ENCODE data around the gene DNAH10. TPM values are rescaled to one million over a fixed set of nuclear protein-coding genes. Genes with fewer than 3 reads are reported as not detected.

Gene DNAH10
- total and polyA plus RNA-seq, 7 experiments from 2014 or later = 0.05 to 0.50 (median 0.10) TPM

DNA sequence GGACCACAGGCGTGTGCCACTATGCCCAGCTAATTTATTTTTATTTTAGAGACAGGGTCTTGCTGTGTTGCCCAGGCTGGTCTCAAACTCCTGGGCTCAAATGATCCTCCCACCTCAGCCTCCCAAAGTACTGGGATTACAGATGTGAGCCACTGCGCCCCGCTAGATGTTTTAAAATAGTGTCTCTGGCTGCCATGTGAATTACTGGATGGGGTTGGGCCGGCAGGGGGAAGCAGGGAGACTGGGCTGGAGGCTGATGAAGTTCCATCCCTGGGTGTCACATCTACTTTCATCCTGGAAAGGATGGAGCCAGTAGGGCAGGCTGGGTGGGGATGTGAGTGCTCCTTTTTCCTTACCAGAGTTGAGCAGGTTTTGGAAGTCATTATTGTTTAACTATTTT lies 46.1 kb downstream of the DNAH10 start:
- intact Hi-C loops (cut with micrococcal nuclease) = no loop called here

DNA sequence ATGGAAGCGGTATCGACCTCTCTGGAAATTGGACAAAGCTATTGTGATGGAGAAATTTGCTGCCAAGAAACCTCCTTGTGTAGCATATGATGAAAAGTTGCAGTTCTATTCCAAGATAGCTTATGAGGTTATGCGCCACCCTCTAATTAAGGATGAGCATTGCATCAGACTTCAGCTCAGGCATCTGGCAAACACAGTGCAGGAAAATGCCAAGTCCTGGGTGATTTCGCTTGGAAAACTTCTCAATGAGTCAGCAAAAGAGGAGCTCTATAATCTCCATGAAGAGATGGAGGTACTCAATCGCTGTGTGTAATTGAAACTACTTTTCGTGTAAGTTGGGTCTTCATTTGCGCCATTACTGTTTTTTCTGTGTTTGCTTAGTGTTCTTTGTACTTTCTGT lies 51.2 kb downstream of the DNAH10 start:
- no peaks in the 10 kb centered on the region for H3K4me1 Mint-ChIP-seq
- POLR2A ChIA-PET = no interaction called here
- no peak overlapping the region for H3K27ac ChIP-seq (ENCODE audit: low read depth, low read length)

More for the DNA sequence above, 46.1 kb downstream of the DNAH10 start:
- no peaks in the 10 kb centered on the region for H3K36me3 ChIP-seq (ENCODE audit: control insufficient read depth in 2 of 3, insufficient read depth in 3 of 3, low read length in 3 of 3)
- Mint-ChIP-seq H3K4me1 (peaks cover 0 to 4% (median 0%) of the 10 kb centered on the region in 7 donors), H3K4me3 (no peak overlapping the region), H3K9me3 (peaks cover 0 to 2% (median 0%) of the 10 kb centered on the region in 11 donors), H3K27me3 (peaks cover 5 to 17% (median 6%) of the 10 kb centered on the region in 5 donors), H3K36me3 (no peaks in the 10 kb centered on the region), H3K27ac (peak overlapping the region in 1 of 9 donors; percentile 70)
- POLR2A ChIA-PET = no interaction called here
- H3K9me3 ChIP-seq (ENCODE audit: control insufficient read depth in 2 of 3, low read length in 3 of 3) = no peaks in the 10 kb centered on the region
- no peaks in the 10 kb centered on the region for H3K4me1 ChIP-seq (ENCODE audit: control insufficient read depth in 2 of 2, insufficient read depth in 2 of 2, low read length in 2 of 2)
- H3K27ac ChIP-seq (ENCODE audit: low read depth, low read length) = no peak overlapping the region
- DNase-seq = no peak
- H3K27me3 ChIP-seq (ENCODE audit: control insufficient read depth in 2 of 2, insufficient read depth in 2 of 2, low read length in 2 of 2) = no peaks in the 10 kb centered on the region
- H3K4me3 ChIP-seq (ENCODE audit: low read length) = no peak overlapping the region
- CTCF ChIA-PET = no interaction called here
- ATAC-seq = no peak

DNA sequence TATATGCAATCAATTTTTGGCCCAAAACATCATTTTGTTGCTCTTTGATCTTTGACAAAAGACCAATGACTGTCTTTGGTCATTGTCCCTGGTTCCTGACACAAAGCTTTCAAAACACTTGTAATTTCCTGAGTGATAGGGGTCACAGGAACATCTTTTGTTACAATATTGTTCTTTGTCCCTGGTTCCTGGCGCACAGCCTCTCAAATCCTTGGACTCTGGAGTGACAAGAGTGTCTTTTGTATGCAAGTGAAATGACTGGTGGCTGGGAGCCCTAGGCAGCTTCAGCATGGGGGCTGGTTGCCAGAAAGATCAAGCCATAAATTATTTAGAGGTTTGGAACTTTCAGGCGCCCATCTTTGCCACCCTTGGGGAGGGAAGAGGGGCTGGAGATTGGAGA lies 53.9 kb downstream of the DNAH10 start:
- Histone ChIP-seq H3K4me3 (ENCODE audit: low read length) (no peak overlapping the region), H3K36me3 (ENCODE audit: control insufficient read depth in 2 of 3, insufficient read depth in 3 of 3, low read length in 3 of 3) (no peaks in the 10 kb centered on the region), H3K27ac (ENCODE audit: low read depth, low read length) (no peak overlapping the region), H3K27me3 (ENCODE audit: control insufficient read depth in 2 of 2, insufficient read depth in 2 of 2, low read length in 2 of 2) (no peaks in the 10 kb centered on the region), H3K9me3 (ENCODE audit: control insufficient read depth in 2 of 3, low read length in 3 of 3) (no peaks in the 10 kb centered on the region), H3K4me1 (ENCODE audit: control insufficient read depth in 2 of 2, insufficient read depth in 2 of 2, low read length in 2 of 2) (no peaks in the 10 kb centered on the region)
- ChIA-PET POLR2A (no interaction called here), CTCF (no interaction called here)
- Mint-ChIP-seq H3K4me1 (peaks cover 0 to 1% (median 0%) of the 10 kb centered on the region in 7 donors), H3K27me3 (peaks cover 0 to 14% (median 4%) of the 10 kb centered on the region in 5 donors), H3K27ac (no peak overlapping the region), H3K9me3 (peaks cover 0 to 22% (median 10%) of the 10 kb centered on the region in 11 donors), H3K4me3 (no peak overlapping the region), H3K36me3 (peaks cover 0 to 15% (median 8%) of the 10 kb centered on the region in 5 donors)
- intact Hi-C loops (cut with micrococcal nuclease) = no loop called here
- no peak for ATAC-seq
- no peak for DNase-seq

More for the DNA sequence above, 51.2 kb downstream of the DNAH10 start:
- H3K36me3 Mint-ChIP-seq = peaks cover 0 to 15% (median 8%) of the 10 kb centered on the region in 5 donors
- no peaks in the 10 kb centered on the region for H3K27me3 ChIP-seq (ENCODE audit: control insufficient read depth in 2 of 2, insufficient read depth in 2 of 2, low read length in 2 of 2)
- H3K9me3 ChIP-seq (ENCODE audit: control insufficient read depth in 2 of 3, low read length in 3 of 3) = no peaks in the 10 kb centered on the region
- intact Hi-C loops (cut with micrococcal nuclease) = no loop called here
- CTCF ChIA-PET = interaction anchor here (0.6 kb wide), 1 partner anchor 990 kb away, joined by 3 read pairs; no protein-coding TSS in a partner anchor
- H3K4me1 ChIP-seq (ENCODE audit: control insufficient read depth in 2 of 2, insufficient read depth in 2 of 2, low read length in 2 of 2) = no peaks in the 10 kb centered on the region
- DNase-seq (no peak), ATAC-seq (no peak)
- no peak overlapping the region for H3K4me3 ChIP-seq (ENCODE audit: low read length)
- no peak overlapping the region for H3K27ac Mint-ChIP-seq
- peaks cover 0 to 22% (median 10%) of the 10 kb centered on the region in 11 donors for H3K9me3 Mint-ChIP-seq
- H3K27me3 Mint-ChIP-seq = peaks cover 0 to 11% (median 5%) of the 10 kb centered on the region in 5 donors
- no peaks in the 10 kb centered on the region for H3K36me3 ChIP-seq (ENCODE audit: control insufficient read depth in 2 of 3, insufficient read depth in 3 of 3, low read length in 3 of 3)
- H3K4me3 Mint-ChIP-seq = no peak overlapping the region

GRCh38 chr12:123816896-123817537 lies 54.9 kb downstream of the DNAH10 start:
- no peak for DNase-seq
- ATAC-seq = no peak
- Histone ChIP-seq H3K27ac (ENCODE audit: low read depth, low read length) (no peak overlapping the region), H3K9me3 (ENCODE audit: control insufficient read depth in 2 of 3, low read length in 3 of 3) (no peaks in the 10 kb centered on the region), H3K36me3 (ENCODE audit: control insufficient read depth in 2 of 3, insufficient read depth in 3 of 3, low read length in 3 of 3) (no peaks in the 10 kb centered on the region), H3K4me1 (ENCODE audit: control insufficient read depth in 2 of 2, insufficient read depth in 2 of 2, low read length in 2 of 2) (no peaks in the 10 kb centered on the region), H3K27me3 (ENCODE audit: control insufficient read depth in 2 of 2, insufficient read depth in 2 of 2, low read length in 2 of 2) (no peaks in the 10 kb centered on the region), H3K4me3 (ENCODE audit: low read length) (no peak overlapping the region)
- ChIA-PET CTCF (no interaction called here), POLR2A (no interaction called here)
- Mint-ChIP-seq H3K27me3 (peaks cover 0 to 14% (median 4%) of the 10 kb centered on the region in 5 donors), H3K4me3 (no peak overlapping the region), H3K27ac (no peak overlapping the region), H3K9me3 (peaks cover 0 to 22% (median 10%) of the 10 kb centered on the region in 11 donors), H3K36me3 (peaks cover 0 to 15% (median 8%) of the 10 kb centered on the region in 5 donors), H3K4me1 (peaks cover 0 to 1% (median 0%) of the 10 kb centered on the region in 7 donors)
- intact Hi-C loops (cut with micrococcal nuclease) = no loop called here

- Histone ChIP-seq H3K4me3 (ENCODE audit: low read length) (no peak overlapping the region), H3K27ac (ENCODE audit: low read depth, low read length) (no peak overlapping the region), H3K27me3 (ENCODE audit: control insufficient read depth in 2 of 2, insufficient read depth in 2 of 2, low read length in 2 of 2) (no peaks in the 10 kb centered on the region), H3K36me3 (ENCODE audit: control insufficient read depth in 2 of 3, insufficient read depth in 3 of 3, low read length in 3 of 3) (no peaks in the 10 kb centered on the region), H3K9me3 (ENCODE audit: control insufficient read depth in 2 of 3, low read length in 3 of 3) (no peaks in the 10 kb centered on the region), H3K4me1 (ENCODE audit: control insufficient read depth in 2 of 2, insufficient read depth in 2 of 2, low read length in 2 of 2) (no peaks in the 10 kb centered on the region)
- Mint-ChIP-seq H3K9me3 (peaks cover 0 to 5% (median 0%) of the 10 kb centered on the region in 11 donors), H3K4me3 (no peak overlapping the region), H3K27ac (no peak overlapping the region), H3K4me1 (peaks cover 0 to 7% (median 0%) of the 10 kb centered on the region in 7 donors), H3K27me3 (peaks cover 4 to 25% (median 15%) of the 10 kb centered on the region in 5 donors), H3K36me3 (no peaks in the 10 kb centered on the region)
- ATAC-seq (no peak), DNase-seq (no peak)
- POLR2A ChIA-PET = no interaction called here
- intact Hi-C loops (cut with micrococcal nuclease) = no loop called here
- CTCF ChIA-PET = no interaction called here
Observed at GRCh38 chr12:123822804-123823203, 60.7 kb downstream of the DNAH10 start.

DNA sequence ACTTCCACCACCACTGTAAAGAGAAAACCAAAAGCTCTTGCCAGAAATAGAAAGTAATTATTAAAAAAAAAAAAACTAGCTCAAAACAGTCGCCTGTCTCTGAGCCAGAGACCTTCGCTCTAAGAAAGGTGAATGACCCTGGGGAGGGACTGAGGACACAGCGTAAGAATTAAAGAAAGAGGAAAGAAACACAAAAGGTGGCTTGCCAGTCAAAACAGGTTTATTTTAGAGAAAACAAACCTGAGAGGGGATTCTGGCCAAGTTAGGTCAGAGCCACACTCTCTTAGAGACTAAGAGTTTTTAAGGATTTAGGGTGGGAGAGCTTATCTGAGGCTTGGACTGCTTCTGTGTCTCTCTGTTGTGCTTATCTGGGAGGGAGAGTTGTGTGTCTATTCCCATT lies 66.0 kb downstream of the DNAH10 start:
- H3K4me3 Mint-ChIP-seq = no peak overlapping the region
- H3K27me3 ChIP-seq (ENCODE audit: control insufficient read depth in 2 of 2, insufficient read depth in 2 of 2, low read length in 2 of 2) = no peaks in the 10 kb centered on the region
- H3K4me1 Mint-ChIP-seq = peaks cover 0 to 11% (median 0%) of the 10 kb centered on the region in 7 donors
- intact Hi-C loops (cut with micrococcal nuclease) = no loop called here
- H3K4me1 ChIP-seq (ENCODE audit: control insufficient read depth in 2 of 2, insufficient read depth in 2 of 2, low read length in 2 of 2) = no peaks in the 10 kb centered on the region
- H3K9me3 Mint-ChIP-seq = peaks cover 0 to 3% (median 0%) of the 10 kb centered on the region in 11 donors
- H3K27ac ChIP-seq (ENCODE audit: low read depth, low read length) = no peak overlapping the region
- no peak for ATAC-seq
- no peak for DNase-seq
- CTCF ChIA-PET = no interaction called here
- H3K36me3 ChIP-seq (ENCODE audit: control insufficient read depth in 2 of 3, insufficient read depth in 3 of 3, low read length in 3 of 3) = no peaks in the 10 kb centered on the region
- POLR2A ChIA-PET = no interaction called here
- H3K36me3 Mint-ChIP-seq = no peaks in the 10 kb centered on the region
- H3K27ac Mint-ChIP-seq = peak overlapping the region in 1 of 9 donors; percentile 52
- no peak overlapping the region for H3K4me3 ChIP-seq (ENCODE audit: low read length)
- H3K27me3 Mint-ChIP-seq = peaks cover 0 to 28% (median 12%) of the 10 kb centered on the region in 5 donors
- H3K9me3 ChIP-seq (ENCODE audit: control insufficient read depth in 2 of 3, low read length in 3 of 3) = no peaks in the 10 kb centered on the region

Measured in naive thymus-derived CD4-positive, alpha-beta T cell (primary cell).